OCI-LY1 (cell line): ENCODE results near the gene PRKG1.

Source experiments
- H2AFZ ChIP-seq: fragments of 200-600 bp; sonication (generic), shearing (Covaris generic); 2 replicates; pipeline ENCODE4 v1.6.0; 2014; ENCODE audit warnings: antibody characterized with exemption, mild to moderate bottlenecking, low read length
- H3F3A ChIP-seq: fragments of 200-600 bp; sonication (generic), shearing (Covaris generic); 2 replicates; pipeline ENCODE4 v1.6.0; 2014; ENCODE audit warnings: mild to moderate bottlenecking, antibody characterized with exemption, low read length, moderate library complexity; ENCODE audit not compliant: insufficient read depth
- H3K27ac ChIP-seq: fragments of 200-600 bp; sonication (generic); 2 replicates; pipeline ENCODE4 v1.5.1; 2014; ENCODE audit warnings: low read length, mixed run types, mild to moderate bottlenecking, low read depth; ENCODE audit not compliant: poor library complexity, severe bottlenecking
- H3K27me3 ChIP-seq: fragments of 200-600 bp; sonication (generic); 2 replicates; pipeline ENCODE4 v1.6.0; 2014; ENCODE audit warnings: antibody characterized with exemption, mild to moderate bottlenecking, low read length, moderate library complexity; ENCODE audit not compliant: insufficient read depth
- H3K36me3 ChIP-seq: fragments of 200-600 bp; sonication (generic); 2 replicates; pipeline ENCODE4 v1.6.1; 2014; ENCODE audit warnings: mild to moderate bottlenecking, antibody characterized with exemption, low read length, moderate library complexity, mixed read lengths; ENCODE audit not compliant: insufficient read depth
- H3K4me1 ChIP-seq: fragments of 200-600 bp; sonication (generic); 2 replicates; pipeline ENCODE4 v1.5.1; 2014; ENCODE audit warnings: mild to moderate bottlenecking, low read length, moderate library complexity; ENCODE audit not compliant: insufficient read depth, severe bottlenecking
- H3K4me2 ChIP-seq: fragments of 200-600 bp; sonication (generic), shearing (Covaris generic); 2 replicates; pipeline ENCODE4 v1.6.1; 2014; ENCODE audit warnings: low read length
- H3K4me3 ChIP-seq: fragments of 200-600 bp; sonication (generic); 2 replicates; pipeline ENCODE4 v1.5.1; 2014; ENCODE audit warnings: low read length, low read depth, mild to moderate bottlenecking, mixed read lengths; ENCODE audit not compliant: poor library complexity, severe bottlenecking
- H3K79me2 ChIP-seq: fragments of 200-600 bp; shearing (Covaris generic); 2 replicates; pipeline ENCODE4 v1.6.1; 2016; ENCODE audit warnings: mixed run types, low read length, mixed read lengths; ENCODE audit not compliant: insufficient read depth
- H3K9ac ChIP-seq: fragments of 200-600 bp; sonication (generic), shearing (Covaris generic); 2 replicates; pipeline ENCODE4 v1.6.1; 2014; ENCODE audit warnings: mild to moderate bottlenecking, low read length, mixed read lengths
- H3K9me2 ChIP-seq: fragments of 200-600 bp; sonication (generic), shearing (Covaris generic); 2 replicates; pipeline ENCODE4 v1.6.1; 2014; ENCODE audit warnings: low read depth, mild to moderate bottlenecking, low read length, mixed read lengths
- H3K9me3 ChIP-seq: fragments of 200-600 bp; shearing (Covaris generic); 2 replicates; pipeline ENCODE4 v1.6.1; 2014; ENCODE audit warnings: low read length, mixed read lengths
- H4K20me1 ChIP-seq: fragments of 200-600 bp; sonication (generic), shearing (Covaris generic); 2 replicates; pipeline ENCODE4 v1.6.0; 2016; ENCODE audit warnings: mild to moderate bottlenecking, low read length; ENCODE audit not compliant: insufficient read depth
- CTCF ChIP-seq: fragments of 200-600 bp; sonication (generic), shearing (Covaris generic); IDR thresholded peaks from 2 replicates; pipeline ENCODE4 v1.5.1; 2017; ENCODE audit warnings: mild to moderate bottlenecking, antibody characterized with exemption, low read length, moderate library complexity, mixed read lengths
- EZH2 ChIP-seq: fragments of 200-600 bp; sonication (generic), shearing (Covaris generic); IDR thresholded peaks from 2 replicates; pipeline ENCODE4 v1.8.0; 2017; ENCODE audit warnings: borderline replicate concordance, mixed run types, mild to moderate bottlenecking, antibody characterized with exemption, low read length, moderate library complexity, mixed read lengths

PRKG1 gene

GRCh38 chr10:52335665-52336064, 1261.4 kb downstream of the PRKG1 start:
- Histone ChIP-seq H3K4me3 (no peak overlapping the region), H3K36me3 (no peaks in the 10 kb centered on the region), H3F3A (no peaks in the 10 kb centered on the region), H3K4me1 (no peaks in the 10 kb centered on the region), H3K27ac (no peak overlapping the region), H4K20me1 (no peaks in the 10 kb centered on the region), H3K4me2 (no peak overlapping the region), H3K9ac (no peak overlapping the region), H3K79me2 (no peaks in the 10 kb centered on the region), H3K9me2 (no peaks in the 10 kb centered on the region), H2AFZ (no peak overlapping the region), H3K9me3 (no peaks in the 10 kb centered on the region), H3K27me3 (no peaks in the 10 kb centered on the region)
- TF ChIP-seq CTCF (no peak), EZH2 (no peak)

GRCh38 chr10:52337225-52337624, 1262.9 kb downstream of the PRKG1 start:
- H3K4me3 ChIP-seq = no peak overlapping the region
- H3K9me2 ChIP-seq = no peaks in the 10 kb centered on the region
- H3K9ac ChIP-seq = no peak overlapping the region
- no peaks in the 10 kb centered on the region for H3K9me3 ChIP-seq
- H2AFZ ChIP-seq = no peak overlapping the region
- no peaks in the 10 kb centered on the region for H3K79me2 ChIP-seq
- H3K4me2 ChIP-seq = no peak overlapping the region
- H3K27ac ChIP-seq = no peak overlapping the region
- no peaks in the 10 kb centered on the region for H3K4me1 ChIP-seq
- no peaks in the 10 kb centered on the region for H4K20me1 ChIP-seq
- H3K27me3 ChIP-seq = no peaks in the 10 kb centered on the region
- TF ChIP-seq CTCF (no peak), EZH2 (no peak)
- H3F3A ChIP-seq = no peaks in the 10 kb centered on the region
- no peaks in the 10 kb centered on the region for H3K36me3 ChIP-seq

GRCh38 chr10:52343439-52343838, 1269.2 kb downstream of the PRKG1 start:
- no peaks in the 10 kb centered on the region for H3K9me3 ChIP-seq
- H3K36me3 ChIP-seq = no peaks in the 10 kb centered on the region
- H2AFZ ChIP-seq = no peak overlapping the region
- H3K4me1 ChIP-seq = no peaks in the 10 kb centered on the region
- H3F3A ChIP-seq = no peaks in the 10 kb centered on the region
- no peak overlapping the region for H3K27ac ChIP-seq
- no peak for TF ChIP-seq CTCF
- no peak for TF ChIP-seq EZH2
- H3K4me2 ChIP-seq = no peak overlapping the region
- no peaks in the 10 kb centered on the region for H4K20me1 ChIP-seq
- H3K9ac ChIP-seq = no peak overlapping the region
- no peak overlapping the region for H3K4me3 ChIP-seq
- H3K79me2 ChIP-seq = no peaks in the 10 kb centered on the region
- H3K27me3 ChIP-seq = no peaks in the 10 kb centered on the region
- no peaks in the 10 kb centered on the region for H3K9me2 ChIP-seq
